ENCODE results near the gene HOTAIR.

DNA sequence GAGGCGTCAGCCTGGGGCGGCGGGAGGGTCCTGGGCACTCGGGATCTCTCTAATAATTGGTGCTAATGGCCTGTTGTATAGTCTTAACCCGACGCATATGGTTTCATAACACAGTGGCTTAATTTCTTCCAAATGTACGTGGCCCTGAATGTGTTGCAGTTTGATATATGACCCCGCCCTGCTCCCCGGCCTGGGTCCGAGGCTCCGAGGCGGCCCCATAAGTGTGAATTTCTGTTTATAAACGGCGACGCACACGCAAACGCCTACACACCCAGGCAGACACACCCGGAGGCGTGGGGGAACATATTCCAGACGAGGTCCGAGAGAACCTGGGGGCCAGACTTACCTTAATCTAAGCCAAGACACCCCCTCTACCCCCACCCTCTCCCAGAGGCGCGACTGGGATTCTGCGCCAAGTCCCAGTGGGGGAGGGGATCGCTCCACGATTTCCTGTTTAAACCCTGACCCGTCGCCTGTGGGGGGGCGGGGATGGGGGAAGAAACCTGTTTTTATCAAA, 43.8 kb upstream of the HOTAIR start:
- TF ChIP-seq, protein P1, sequence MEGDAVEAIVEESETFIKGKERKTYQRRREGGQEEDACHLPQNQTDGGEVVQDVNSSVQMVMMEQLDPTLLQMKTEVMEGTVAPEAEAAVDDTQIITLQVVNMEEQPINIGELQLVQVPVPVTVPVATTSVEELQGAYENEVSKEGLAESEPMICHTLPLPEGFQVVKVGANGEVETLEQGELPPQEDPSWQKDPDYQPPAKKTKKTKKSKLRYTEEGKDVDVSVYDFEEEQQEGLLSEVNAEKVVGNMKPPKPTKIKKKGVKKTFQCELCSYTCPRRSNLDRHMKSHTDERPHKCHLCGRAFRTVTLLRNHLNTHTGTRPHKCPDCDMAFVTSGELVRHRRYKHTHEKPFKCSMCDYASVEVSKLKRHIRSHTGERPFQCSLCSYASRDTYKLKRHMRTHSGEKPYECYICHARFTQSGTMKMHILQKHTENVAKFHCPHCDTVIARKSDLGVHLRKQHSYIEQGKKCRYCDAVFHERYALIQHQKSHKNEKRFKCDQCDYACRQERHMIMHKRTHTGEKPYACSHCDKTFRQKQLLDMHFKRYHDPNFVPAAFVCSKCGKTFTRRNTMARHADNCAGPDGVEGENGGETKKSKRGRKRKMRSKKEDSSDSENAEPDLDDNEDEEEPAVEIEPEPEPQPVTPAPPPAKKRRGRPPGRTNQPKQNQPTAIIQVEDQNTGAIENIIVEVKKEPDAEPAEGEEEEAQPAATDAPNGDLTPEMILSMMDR (IDR thresholded peaks at IDR 0.05; ENCODE audit: low read length), result no peak
- TF ChIP-seq EZH2phosphoT487 (IDR thresholded peaks at IDR 0.05; ENCODE audit: low read length) (no peak), EZH2 (optimal IDR thresholded peaks at IDR 0.05; ENCODE audit: low read depth, low read length) (no peak)

All from MM.1S (cell line).